ENCODE data around the gene SEPTIN2. TPM values are rescaled to one million over a fixed set of nuclear protein-coding genes. Genes with fewer than 3 reads are reported as not detected.
"Not testable (repeated sequence)": the region's sequence is repeated elsewhere in the genome, so short reads cannot be mapped to it uniquely, and the experiment has no call there.

The SEPTIN2 gene
- 433 and 458 TPM in 2 replicates for total RNA-seq

- no peak for DNase-seq (ENCODE audit: extremely low read depth, low read depth, low spot score)
Measured at GRCh38 chr2:241315879-241316631, at the start of gene SEPTIN2. Gene SEPTIN2, plus strand, starts transcription at chr2:241315925. Its CDS starts 8,308 bp downstream, at chr2:241324233.

GRCh38 chr2:241267249-241268067, 48.3 kb upstream of the SEPTIN2 start:
- DNase-seq (ENCODE audit: extremely low read depth, low read depth, low spot score), result no peak

GRCh38 chr2:241268306-241268705, 47.4 kb upstream of the SEPTIN2 start:
- no peak for DNase-seq (ENCODE audit: extremely low read depth, low read depth, low spot score)

- no peak for DNase-seq (ENCODE audit: extremely low read depth, low read depth, low spot score)
Measured at GRCh38 chr2:241268716-241269445, 46.8 kb upstream of the SEPTIN2 start.

GRCh38 chr2:241269707-241270520, 45.8 kb upstream of the SEPTIN2 start:
- no peak for DNase-seq (ENCODE audit: extremely low read depth, low read depth, low spot score)

GRCh38 chr2:241270531-241270930, 45.2 kb upstream of the SEPTIN2 start:
- no peak for DNase-seq (ENCODE audit: extremely low read depth, low read depth, low spot score)

GRCh38 chr2:241271706-241272302, 43.9 kb upstream of the SEPTIN2 start:
- DNase-seq (ENCODE audit: extremely low read depth, low read depth, low spot score), result peak; percentile 29

- no peak for DNase-seq (ENCODE audit: extremely low read depth, low read depth, low spot score)
Measured at GRCh38 chr2:241272303-241273209, 43.2 kb upstream of the SEPTIN2 start.

- DNase-seq (ENCODE audit: extremely low read depth, low read depth, low spot score), result no peak
Measured at GRCh38 chr2:241273210-241274020, 42.3 kb upstream of the SEPTIN2 start.

- DNase-seq (ENCODE audit: extremely low read depth, low read depth, low spot score), result no peak
Measured at GRCh38 chr2:241274127-241274526, 41.6 kb upstream of the SEPTIN2 start.

- no peak for DNase-seq (ENCODE audit: extremely low read depth, low read depth, low spot score)
Measured at GRCh38 chr2:241275504-241275903, 40.2 kb upstream of the SEPTIN2 start.

- no peak for DNase-seq (ENCODE audit: extremely low read depth, low read depth, low spot score)
Measured at GRCh38 chr2:241275910-241276309, 39.8 kb upstream of the SEPTIN2 start.

GRCh38 chr2:241278306-241278705, 37.4 kb upstream of the SEPTIN2 start:
- DNase-seq (ENCODE audit: extremely low read depth, low read depth, low spot score), result not testable (repeated sequence)

GRCh38 chr2:241279413-241279812, 36.3 kb upstream of the SEPTIN2 start:
- no peak for DNase-seq (ENCODE audit: extremely low read depth, low read depth, low spot score)

- no peak for DNase-seq (ENCODE audit: extremely low read depth, low read depth, low spot score)
Measured at GRCh38 chr2:241279828-241280227, 35.9 kb upstream of the SEPTIN2 start.

- no peak for DNase-seq (ENCODE audit: extremely low read depth, low read depth, low spot score)
Measured at GRCh38 chr2:241280291-241280690, 35.4 kb upstream of the SEPTIN2 start.

GRCh38 chr2:241282555-241282954, 33.2 kb upstream of the SEPTIN2 start:
- no peak for DNase-seq (ENCODE audit: extremely low read depth, low read depth, low spot score)

- no peak for DNase-seq (ENCODE audit: extremely low read depth, low read depth, low spot score)
Measured at GRCh38 chr2:241285596-241285995, 30.1 kb upstream of the SEPTIN2 start.

Measured in glomerular endothelial cell (primary cell).